IMR-90 (cell line): ENCODE data around the gene P2RX7. TPM values are rescaled to one million over a fixed set of nuclear protein-coding genes. Genes with fewer than 3 reads are reported as not detected.

Experiments
- ATAC-seq: fragments of 200-7000 bp; cut with Tn5 transposase; 2 replicates; pipeline ENCODE4 v1.9.1; 2020; ENCODE audit warnings: low read depth, mild to moderate bottlenecking, moderate library complexity
- BruUV-seq: library from RNA; stranded (reverse); fragments of 400-500 nt; replicated peaks from 2 replicates; lab custom pipeline; 2021; lab: Mats Ljungman, UMichigan
- CTCF ChIA-PET: fragments of 300-600 bp; formaldehyde crosslinking; extraction: SDS; loops from one replicate; lab custom pipeline; 2021; ENCODE audit warnings: antibody characterized with exemption; lab: Yijun Ruan, JAX
- POLR2A ChIA-PET: fragments of 300-600 bp; sonication (Branson Sonifier 250); formaldehyde crosslinking; loops from one replicate; lab custom pipeline; 2022; ENCODE audit warnings: antibody characterized with exemption; ENCODE audit not compliant: unreplicated experiment; lab: Charles Lee
- DNase-seq: peaks from one replicate; pipeline ENCODE4 v3.0.0; 2013
- H2AFZ ChIP-seq: replicated peaks from 2 replicates; pipeline ENCODE3; 2013; ENCODE audit warnings: low read length, mild to moderate bottlenecking; ENCODE audit not compliant: poor library complexity
- H2AK5ac ChIP-seq: 2 replicates; pipeline ENCODE4 v1.6.1; 2013; ENCODE audit warnings: low read depth, low read length, inconsistent platforms
- H2AK9ac ChIP-seq: replicated peaks from 2 replicates; pipeline ENCODE3; 2013; ENCODE audit warnings: mild to moderate bottlenecking, low read depth, low read length, moderate library complexity; ENCODE audit not compliant: poor library complexity
- H2BK120ac ChIP-seq: 2 replicates; pipeline ENCODE4 v1.6.1; 2013; ENCODE audit warnings: low read depth, low read length, inconsistent platforms
- H2BK15ac ChIP-seq: 3 replicates; pipeline ENCODE4 v1.6.1; 2013; ENCODE audit warnings: low read depth, low read length, inconsistent platforms
- H2BK20ac ChIP-seq: 2 replicates; pipeline ENCODE4 v1.6.1; 2013; ENCODE audit warnings: low read depth, mild to moderate bottlenecking, inconsistent platforms, low read length, moderate library complexity
- H2BK5ac ChIP-seq: 2 replicates; pipeline ENCODE4 v1.6.1; 2013; ENCODE audit warnings: mild to moderate bottlenecking, low read depth, low read length, inconsistent platforms; ENCODE audit not compliant: poor library complexity, severe bottlenecking
- H3K14ac ChIP-seq: replicated peaks from 2 replicates; pipeline ENCODE4 v1.6.1; 2013; ENCODE audit warnings: low read depth, low read length, inconsistent platforms
- H3K18ac ChIP-seq: 2 replicates; pipeline ENCODE4 v1.6.1; 2013; ENCODE audit warnings: low read depth, low read length, control low read depth
- H3K23ac ChIP-seq: 2 replicates; pipeline ENCODE4 v1.6.1; 2013; ENCODE audit warnings: low read depth, low read length, inconsistent platforms
- H3K27ac ChIP-seq: 2 replicates; pipeline ENCODE4 v1.5.1; 2013; ENCODE audit warnings: mild to moderate bottlenecking, control low read depth, low read length; ENCODE audit not compliant: insufficient read depth
- H3K27me3 ChIP-seq: 2 replicates; pipeline ENCODE4 v1.6.1; 2013; ENCODE audit warnings: low read length; ENCODE audit not compliant: control insufficient read depth, insufficient read depth
- H3K36me3 ChIP-seq: 2 replicates; pipeline ENCODE4 v1.6.1; 2013; ENCODE audit warnings: low read length, mixed read lengths; ENCODE audit not compliant: control insufficient read depth, insufficient read depth
- H3K4ac ChIP-seq: 2 replicates; pipeline ENCODE4 v1.6.1; 2013; ENCODE audit warnings: low read depth, low read length, inconsistent platforms
- H3K4me1 ChIP-seq: 2 replicates; pipeline ENCODE4 v1.6.1; 2013; ENCODE audit warnings: low read length, mixed read lengths; ENCODE audit not compliant: control insufficient read depth, insufficient read depth
- H3K4me2 ChIP-seq: 2 replicates; pipeline ENCODE4 v1.6.1; 2013; ENCODE audit warnings: low read depth, mild to moderate bottlenecking, control low read depth, low read length, moderate library complexity
- H3K4me3 ChIP-seq: 2 replicates; pipeline ENCODE4 v1.5.1; 2013; ENCODE audit warnings: low read depth, mild to moderate bottlenecking, control low read depth, low read length, moderate library complexity; ENCODE audit not compliant: insufficient read depth
- H3K56ac ChIP-seq: 2 replicates; pipeline ENCODE4 v1.6.1; 2013; ENCODE audit warnings: low read length, inconsistent platforms; ENCODE audit not compliant: insufficient read depth; ENCODE audit errors: extremely low read depth
- H3K79me1 ChIP-seq, 2 experiments: 2 replicates each; pipeline ENCODE4 v1.6.1; 2013; ENCODE audit warnings: low read length in 2 of 2, inconsistent platforms in 1 of 2, low read depth in 1 of 2
- H3K9ac ChIP-seq: 2 replicates; pipeline ENCODE4 v1.6.1; 2013; ENCODE audit warnings: low read depth, low read length, control low read depth
- H3K9me1 ChIP-seq: 2 replicates; pipeline ENCODE4 v1.6.1; 2013; ENCODE audit warnings: low read length, inconsistent platforms; ENCODE audit not compliant: insufficient read depth
- H3K9me3 ChIP-seq: 2 replicates; pipeline ENCODE4 v1.6.1; 2013; ENCODE audit warnings: low read length; ENCODE audit not compliant: control insufficient read depth, insufficient read depth
- H4K20me1 ChIP-seq: 2 replicates; pipeline ENCODE4 v1.6.1; 2013; ENCODE audit warnings: low read length, inconsistent platforms; ENCODE audit not compliant: insufficient read depth
- H4K5ac ChIP-seq: 2 replicates; pipeline ENCODE4 v1.6.1; 2013; ENCODE audit warnings: mild to moderate bottlenecking, low read depth, low read length, control low read depth
- H4K8ac ChIP-seq, 2 experiments: 2 replicates each; pipeline ENCODE4 v1.6.1; 2013; ENCODE audit warnings: low read depth in 2 of 2, low read length in 2 of 2, control low read depth in 1 of 2, inconsistent platforms in 1 of 2
- H4K91ac ChIP-seq: 2 replicates; pipeline ENCODE4 v1.6.1; 2013; ENCODE audit warnings: low read depth, low read length, inconsistent platforms; ENCODE audit not compliant: insufficient read depth
- BHLHE40 ChIP-seq: fragments of 150-350 bp; IDR thresholded peaks from 2 replicates; pipeline ENCODE4 v1.6.1; 2016; ENCODE audit warnings: mild to moderate bottlenecking, low read depth, low read length
- CEBPB ChIP-seq: IDR thresholded peaks from 2 replicates; pipeline ENCODE4 v1.6.1; 2012; ENCODE audit warnings: low read depth, low read length, improper control_type of control experiment
- CHD1 ChIP-seq: IDR thresholded peaks from 2 replicates; pipeline ENCODE4 v1.6.1; 2012; ENCODE audit warnings: low read depth, low read length, improper control_type of control experiment
- FOS ChIP-seq: fragments of 150-350 bp; IDR thresholded peaks from 2 replicates; pipeline ENCODE4 v1.6.1; 2016; ENCODE audit warnings: low read depth, low read length
- MAZ ChIP-seq: IDR thresholded peaks from 2 replicates; pipeline ENCODE4 v1.6.1; 2012; ENCODE audit warnings: low read depth, mild to moderate bottlenecking, low read length, improper control_type of control experiment, moderate library complexity, borderline replicate concordance
- MXI1 ChIP-seq: IDR thresholded peaks from 2 replicates; pipeline ENCODE4 v1.6.1; 2012; ENCODE audit warnings: low read depth, mild to moderate bottlenecking, low read length, moderate library complexity, borderline replicate concordance
- NFE2L2 ChIP-seq: fragments of 150-350 bp; IDR thresholded peaks from 2 replicates; pipeline ENCODE4 v1.6.1; 2016; ENCODE audit warnings: low read depth, mild to moderate bottlenecking, low read length
- POLR2A ChIP-seq: IDR thresholded peaks from 2 replicates; pipeline ENCODE4 v1.6.1; 2012; ENCODE audit warnings: mild to moderate bottlenecking, low read depth, low read length
- RAD21 ChIP-seq: IDR thresholded peaks from 2 replicates; pipeline ENCODE4 v1.6.1; 2012; ENCODE audit warnings: low read length, improper control_type of control experiment
- RFX5 ChIP-seq: IDR thresholded peaks from 2 replicates; pipeline ENCODE4 v1.8.0; 2012; ENCODE audit warnings: low read depth, mild to moderate bottlenecking, low read length, moderate library complexity
- SMC3 ChIP-seq: fragments of 150-350 bp; IDR thresholded peaks from 2 replicates; pipeline ENCODE4 v1.6.1; 2016; ENCODE audit warnings: low read depth, mild to moderate bottlenecking, antibody characterized with exemption, low read length, moderate library complexity
- WGBS, 2 experiments: methylation state at CpG; one replicate each; pipeline versions ENCODE4 v1.1.5 to v1.1.7; 2013; ENCODE audit warnings: missing lambda C conversion rate in 2 of 2; ENCODE audit not compliant: insufficient read length in 1 of 2; ENCODE audit errors: extremely low coverage in 2 of 2; 5-methylcytosine and 5-hydroxymethylcytosine counted together
- dilution Hi-C: fragments of 300-500 bp; cut with HindIII; formaldehyde crosslinking; loops from one replicate; pipeline ENCODE4 v1.14.3; 2018; ENCODE audit warnings: low sequenced_read_pairs; ENCODE audit not compliant: unreplicated experiment
- in situ Hi-C: fragments of 300-500 bp; cut with MboI; formaldehyde crosslinking; loops from 3 replicates; pipeline ENCODE4 v1.14.3; 2019; ENCODE audit warnings: low sequenced_read_pairs, inconsistent platforms, mixed read lengths
- intact Hi-C: fragments of 100-400 bp; cut with micrococcal nuclease; formaldehyde crosslinking; loops from 2 replicates; pipeline ENCODE4 v1.10.0; 2022
- polyA plus RNA-seq, 3 experiments: library from polyadenylated mRNA; depleted of rRNA; stranded (reverse); fragments of >200 nt; gene quantifications; 2 replicates each; pipeline ENCODE4 v1.2.3, GENCODE V29; 2012; ENCODE audit warnings: low replicate concordance in 1 of 3
- total RNA-seq: library from RNA; depleted of rRNA; stranded (reverse); fragments of >200 nt; gene quantifications from 2 replicates; pipeline ENCODE4 v1.2.3, GENCODE V29; 2012
- TF ChIP-seq, protein P1 (sequence below): conservative IDR thresholded peaks from 2 replicates; pipeline ENCODE4 v1.5.1; 2012; ENCODE audit warnings: mild to moderate bottlenecking, low read depth, low read length, improper control_type of control experiment

The P2RX7 gene
- total and polyA plus RNA-seq, 2 of the 4 experiments (the other 2 are of a cell fraction): 0.07 to 0.18 TPM

DNA sequence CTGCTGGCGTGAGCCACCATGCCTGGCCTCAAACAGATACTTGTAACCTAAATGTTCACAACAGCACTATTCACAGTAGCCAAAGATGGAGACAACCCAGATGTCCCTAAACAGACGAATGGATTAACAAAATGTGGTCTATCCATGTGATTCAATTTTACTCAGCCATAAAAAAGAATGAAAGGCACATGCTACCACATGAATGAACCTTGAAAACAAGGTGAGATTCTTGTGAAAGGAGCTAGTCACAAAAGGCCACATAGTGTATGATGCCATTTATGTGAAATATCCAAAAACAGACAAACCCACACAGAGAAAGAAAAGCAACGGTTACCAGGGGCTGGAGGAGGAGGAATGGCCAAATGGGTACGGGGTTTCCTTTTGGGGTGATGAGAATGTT, 19.6 kb upstream of the P2RX7 start:
- no peak overlapping the region for H2AK5ac ChIP-seq
- H3K4me3 ChIP-seq: no peak overlapping the region
- H2BK15ac ChIP-seq: no peak overlapping the region
- H2BK120ac ChIP-seq: no peak overlapping the region
- H3K56ac ChIP-seq: no peak overlapping the region
- no CpG with 5 or more reads among the region's 4 CpGs for WGBS, 2 experiments
- no peak overlapping the region for H4K5ac ChIP-seq
- no peaks in the 10 kb centered on the region for H3K9me1 ChIP-seq
- H3K27ac ChIP-seq: no peak overlapping the region
- no peaks in the 10 kb centered on the region for H4K20me1 ChIP-seq
- H2AFZ ChIP-seq: no peak overlapping the region
- dilution Hi-C loops: no loop called here
- H3K9ac ChIP-seq: no peak overlapping the region
- no peaks in the 10 kb centered on the region for H3K4me1 ChIP-seq
- H2BK20ac ChIP-seq: no peak overlapping the region
- no peak overlapping the region for H2AK9ac ChIP-seq
- H3K14ac ChIP-seq: no peak overlapping the region
- no peaks in the 10 kb centered on the region for H3K79me1 ChIP-seq
- peaks cover 9% of the 10 kb centered on the region for H3K27me3 ChIP-seq
- H3K4me2 ChIP-seq: no peak overlapping the region
- no peak overlapping the region for H3K4ac ChIP-seq
- in situ Hi-C loops: no loop called here
- H3K18ac ChIP-seq: no peak overlapping the region
- CTCF ChIA-PET: no interaction called here
- no peaks in the 10 kb centered on the region for H3K36me3 ChIP-seq
- POLR2A ChIA-PET: no interaction called here
- H2BK5ac ChIP-seq: no peak overlapping the region
- H3K9me3 ChIP-seq: no peaks in the 10 kb centered on the region
- no peak for TF ChIP-seq FOS
- no peak for TF ChIP-seq MAZ
- TF ChIP-seq RAD21: no peak
- no peak for TF ChIP-seq BHLHE40
- TF ChIP-seq SMC3: no peak
- TF ChIP-seq RFX5: no peak
- no peak for TF ChIP-seq NFE2L2
- no peak for TF ChIP-seq CHD1
- TF ChIP-seq, protein P1, sequence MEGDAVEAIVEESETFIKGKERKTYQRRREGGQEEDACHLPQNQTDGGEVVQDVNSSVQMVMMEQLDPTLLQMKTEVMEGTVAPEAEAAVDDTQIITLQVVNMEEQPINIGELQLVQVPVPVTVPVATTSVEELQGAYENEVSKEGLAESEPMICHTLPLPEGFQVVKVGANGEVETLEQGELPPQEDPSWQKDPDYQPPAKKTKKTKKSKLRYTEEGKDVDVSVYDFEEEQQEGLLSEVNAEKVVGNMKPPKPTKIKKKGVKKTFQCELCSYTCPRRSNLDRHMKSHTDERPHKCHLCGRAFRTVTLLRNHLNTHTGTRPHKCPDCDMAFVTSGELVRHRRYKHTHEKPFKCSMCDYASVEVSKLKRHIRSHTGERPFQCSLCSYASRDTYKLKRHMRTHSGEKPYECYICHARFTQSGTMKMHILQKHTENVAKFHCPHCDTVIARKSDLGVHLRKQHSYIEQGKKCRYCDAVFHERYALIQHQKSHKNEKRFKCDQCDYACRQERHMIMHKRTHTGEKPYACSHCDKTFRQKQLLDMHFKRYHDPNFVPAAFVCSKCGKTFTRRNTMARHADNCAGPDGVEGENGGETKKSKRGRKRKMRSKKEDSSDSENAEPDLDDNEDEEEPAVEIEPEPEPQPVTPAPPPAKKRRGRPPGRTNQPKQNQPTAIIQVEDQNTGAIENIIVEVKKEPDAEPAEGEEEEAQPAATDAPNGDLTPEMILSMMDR: no peak
- no peak for TF ChIP-seq MXI1
- TF ChIP-seq POLR2A: no peak
- no peak for TF ChIP-seq CEBPB
- ATAC-seq: no peak
- intact Hi-C loops: loop anchor here (5.0 kb wide), 1 partner anchor 99 kb away; the partner anchor contains the start of gene P2RX4
- no TSS peak for BruUV-seq
- no peak overlapping the region for H4K91ac ChIP-seq
- no peak for DNase-seq
- no peak overlapping the region for H4K8ac ChIP-seq
- H3K23ac ChIP-seq: no peak overlapping the region
